ENCODE results near the gene GDPGP1.

GDPGP1 gene

DNA sequence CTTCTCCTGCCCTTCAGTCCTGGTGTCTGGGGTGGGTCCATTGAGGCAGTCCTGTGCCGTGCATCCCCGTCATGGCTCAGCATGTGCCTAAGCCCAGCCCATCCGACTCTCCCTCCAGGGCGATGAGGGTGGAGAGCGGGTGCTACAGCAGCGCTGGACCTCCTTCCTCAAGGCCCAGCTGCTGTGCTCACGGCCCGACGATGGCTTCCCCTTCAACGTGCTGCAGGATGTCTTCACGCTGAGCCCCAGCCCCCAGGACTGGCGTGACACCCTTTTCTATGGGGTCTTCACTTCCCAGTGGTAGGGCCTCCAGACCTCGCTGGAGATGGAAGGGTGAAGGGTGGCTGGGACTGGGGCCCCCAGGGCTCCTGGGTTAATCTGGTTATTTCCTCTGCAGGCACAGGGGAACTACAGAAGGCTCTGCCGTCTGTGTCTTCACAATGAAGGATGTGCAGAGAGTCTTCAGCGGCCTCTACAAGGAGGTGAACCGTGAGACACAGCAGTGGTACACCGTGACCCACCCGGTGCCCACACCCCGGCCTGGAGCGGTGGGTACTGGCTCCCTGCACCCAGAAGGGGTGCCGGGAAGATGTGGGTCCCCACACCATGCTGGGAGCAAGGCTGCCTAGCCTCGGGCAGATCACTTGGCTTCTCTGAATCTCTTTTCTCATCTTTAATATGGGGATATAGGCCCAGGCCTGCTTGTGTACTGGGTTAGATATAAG, 10.4 kb upstream of the GDPGP1 start:
- in situ Hi-C loops (cut with HindIII; ENCODE audit: low sequenced_read_pairs) = no loop called here

DNA sequence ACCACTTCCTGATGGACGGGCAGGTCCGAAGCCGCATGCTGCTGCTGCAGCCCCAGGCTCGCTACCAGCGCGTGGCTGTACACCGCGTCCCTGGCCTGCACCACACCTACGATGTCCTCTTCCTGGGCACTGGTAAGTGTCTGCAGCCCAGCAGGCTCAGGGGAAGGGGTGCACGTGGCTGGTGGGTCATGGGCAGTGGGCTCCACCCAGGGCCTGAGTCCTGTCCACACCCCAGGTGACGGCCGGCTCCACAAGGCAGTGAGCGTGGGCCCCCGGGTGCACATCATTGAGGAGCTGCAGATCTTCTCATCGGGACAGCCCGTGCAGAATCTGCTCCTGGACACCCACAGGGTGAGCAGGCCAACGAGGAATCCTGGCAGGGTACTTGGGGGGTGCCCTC, 9.0 kb upstream of the GDPGP1 start:
- in situ Hi-C loops (cut with HindIII; ENCODE audit: low sequenced_read_pairs) = no loop called here

GRCh38 chr15:90225504-90226234, 8.3 kb upstream of the GDPGP1 start:
- in situ Hi-C loops (cut with HindIII; ENCODE audit: low sequenced_read_pairs) = no loop called here

DNA sequence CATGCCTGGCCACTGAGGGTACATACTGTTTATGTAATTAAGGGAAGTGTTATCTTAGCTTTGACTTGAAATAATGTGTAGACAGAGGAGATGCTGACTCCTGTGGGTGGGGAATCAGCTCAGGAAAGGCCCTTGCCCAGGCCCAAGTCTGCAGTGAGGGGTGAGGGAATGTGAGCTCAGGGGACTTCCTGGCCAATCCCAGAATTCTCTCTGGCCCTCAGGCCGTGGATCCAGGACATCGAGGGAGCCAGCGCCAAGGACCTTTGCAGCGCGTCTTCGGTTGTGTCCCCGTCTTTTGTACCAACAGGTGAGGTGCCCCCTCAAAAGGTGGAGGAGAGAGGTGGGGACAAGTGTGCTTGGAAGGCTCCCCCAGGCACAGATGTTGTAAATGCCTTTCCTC, 6.7 kb upstream of the GDPGP1 start:
- in situ Hi-C loops (cut with HindIII; ENCODE audit: low sequenced_read_pairs) = no loop called here

DNA sequence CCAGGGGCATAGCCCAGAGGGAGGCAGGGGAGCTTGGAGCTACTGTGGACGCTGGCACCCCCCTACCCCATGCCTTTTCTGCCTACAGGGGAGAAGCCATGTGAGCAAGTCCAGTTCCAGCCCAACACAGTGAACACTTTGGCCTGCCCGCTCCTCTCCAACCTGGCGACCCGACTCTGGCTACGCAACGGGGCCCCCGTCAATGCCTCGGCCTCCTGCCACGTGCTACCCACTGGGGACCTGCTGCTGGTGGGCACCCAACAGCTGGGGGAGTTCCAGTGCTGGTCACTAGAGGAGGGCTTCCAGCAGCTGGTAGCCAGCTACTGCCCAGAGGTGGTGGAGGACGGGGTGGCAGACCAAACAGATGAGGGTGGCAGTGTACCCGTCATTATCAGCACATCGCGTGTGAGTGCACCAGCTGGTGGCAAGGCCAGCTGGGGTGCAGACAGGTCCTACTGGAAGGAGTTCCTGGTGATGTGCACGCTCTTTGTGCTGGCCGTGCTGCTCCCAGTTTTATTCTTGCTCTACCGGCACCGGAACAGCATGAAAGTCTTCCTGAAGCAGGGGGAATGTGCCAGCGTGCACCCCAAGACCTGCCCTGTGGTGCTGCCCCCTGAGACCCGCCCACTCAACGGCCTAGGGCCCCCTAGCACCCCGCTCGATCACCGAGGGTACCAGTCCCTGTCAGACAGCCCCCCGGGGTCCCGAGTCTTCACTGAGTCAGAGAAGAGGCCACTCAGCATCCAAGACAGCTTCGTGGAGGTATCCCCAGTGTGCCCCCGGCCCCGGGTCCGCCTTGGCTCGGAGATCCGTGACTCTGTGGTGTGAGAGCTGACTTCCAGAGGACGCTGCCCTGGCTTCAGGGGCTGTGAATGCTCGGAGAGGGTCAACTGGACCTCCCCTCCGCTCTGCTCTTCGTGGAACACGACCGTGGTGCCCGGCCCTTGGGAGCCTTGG, 5.9 kb upstream of the GDPGP1 start:
- in situ Hi-C loops (cut with HindIII; ENCODE audit: low sequenced_read_pairs) = no loop called here

GRCh38 chr15:90228960-90229359, 5.0 kb upstream of the GDPGP1 start:
- in situ Hi-C loops (cut with HindIII; ENCODE audit: low sequenced_read_pairs) = no loop called here

DNA sequence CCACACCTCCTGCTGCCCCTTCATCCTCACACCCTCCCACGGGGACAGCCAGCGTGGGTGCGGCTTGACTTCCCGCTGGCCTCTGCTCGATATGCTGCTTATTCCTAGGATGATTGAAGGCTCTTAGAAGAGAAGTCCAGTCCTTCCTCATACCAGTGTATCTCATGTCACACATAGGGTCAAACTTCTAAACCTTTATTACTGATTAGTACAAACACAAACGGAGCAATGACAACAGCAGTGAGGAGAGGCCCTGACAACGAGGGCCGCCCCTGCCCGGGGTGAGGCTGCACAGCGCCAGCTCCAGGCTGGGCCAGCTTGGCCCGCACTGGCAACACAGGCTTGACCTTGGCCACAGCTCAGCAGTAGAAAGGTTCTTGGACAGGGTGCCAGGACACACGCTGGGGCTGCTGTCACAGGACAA, 3.9 kb upstream of the GDPGP1 start:
- in situ Hi-C loops (cut with HindIII; ENCODE audit: low sequenced_read_pairs) = no loop called here

- in situ Hi-C loops (cut with HindIII; ENCODE audit: low sequenced_read_pairs) = no loop called here
Observed at GRCh38 chr15:90230610-90231009, 3.4 kb upstream of the GDPGP1 start.

GRCh38 chr15:90231028-90232017, 2.7 kb upstream of the GDPGP1 start:
- in situ Hi-C loops (cut with HindIII; ENCODE audit: low sequenced_read_pairs) = no loop called here

GRCh38 chr15:90232196-90232595, 1.8 kb upstream of the GDPGP1 start:
- in situ Hi-C loops (cut with HindIII; ENCODE audit: low sequenced_read_pairs) = no loop called here

DNA sequence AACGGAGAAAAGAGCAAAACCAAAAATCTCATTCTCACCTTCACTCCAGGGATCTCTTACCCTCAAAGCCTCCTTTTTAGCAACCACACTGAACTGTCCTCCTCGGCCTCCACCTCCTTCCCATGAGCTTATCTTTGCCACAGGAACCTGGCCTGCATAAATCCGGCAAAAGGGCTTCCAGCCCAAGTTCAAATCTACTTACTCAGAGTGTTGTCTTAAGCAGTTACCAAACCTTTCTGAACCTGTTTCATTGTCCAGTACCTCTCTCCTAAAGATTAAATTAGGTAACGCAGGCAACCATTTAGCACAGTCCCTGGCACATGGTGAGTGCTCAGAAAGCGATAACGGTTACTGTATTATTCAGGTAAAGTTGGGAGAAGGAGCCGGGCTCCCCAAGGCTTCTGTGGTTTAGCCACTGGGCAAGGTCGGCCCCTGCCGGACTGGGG, 1.0 kb upstream of the GDPGP1 start:
- in situ Hi-C loops (cut with HindIII; ENCODE audit: low sequenced_read_pairs) = no loop called here

DNA sequence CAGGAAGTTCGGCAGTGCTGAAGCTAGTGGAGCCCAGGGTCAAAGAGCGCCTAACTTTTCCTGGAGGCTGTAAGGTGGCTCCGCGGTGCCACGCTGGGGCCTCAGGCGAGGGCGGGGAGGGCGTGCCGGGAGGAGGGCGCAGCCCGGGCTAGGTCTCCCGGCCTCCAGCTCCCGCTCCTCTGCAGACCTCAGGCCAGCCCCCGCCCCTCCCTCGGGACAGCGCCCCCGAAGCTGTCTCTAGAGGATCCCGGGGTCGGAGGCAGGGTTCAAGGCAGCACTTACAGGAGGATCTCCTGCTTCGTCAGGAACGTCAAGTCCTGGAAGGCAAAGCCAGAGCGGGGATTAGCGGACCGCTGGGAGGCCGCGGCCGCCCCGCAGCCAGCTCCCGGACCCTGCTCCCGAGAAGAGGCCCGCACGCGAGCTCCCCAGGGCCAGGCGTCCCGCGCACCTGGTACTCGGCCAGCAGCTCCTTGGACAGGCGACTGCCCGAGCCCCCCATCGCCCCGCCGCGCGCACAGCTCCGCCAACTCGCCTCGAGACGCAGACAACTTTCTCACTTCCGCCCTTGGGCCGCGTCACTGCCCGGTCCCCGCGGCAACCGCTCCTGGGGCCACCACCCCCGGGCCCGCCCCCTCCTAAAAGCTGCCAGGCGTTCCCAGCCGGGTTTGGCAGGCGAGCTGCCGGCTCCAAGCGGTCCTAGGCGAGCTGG, 468 bp upstream of the GDPGP1 start, which contains the start of gene CIB1:
Gene CIB1, minus strand, starts transcription at position 555 of the 709 bp plus-strand sequence. Its CDS starts 56 bp downstream, at position 499.
- in situ Hi-C loops (cut with HindIII; ENCODE audit: low sequenced_read_pairs) = no loop called here

- in situ Hi-C loops (cut with HindIII; ENCODE audit: low sequenced_read_pairs) = no loop called here
Observed at GRCh38 chr15:90239371-90239770, 5.4 kb downstream of the GDPGP1 start.

- in situ Hi-C loops (cut with HindIII; ENCODE audit: low sequenced_read_pairs) = no loop called here
Observed at GRCh38 chr15:90240856-90241255, 6.8 kb downstream of the GDPGP1 start.

- in situ Hi-C loops (cut with HindIII; ENCODE audit: low sequenced_read_pairs) = no loop called here
Observed at GRCh38 chr15:90241343-90242192, 7.6 kb downstream of the GDPGP1 start.

DNA sequence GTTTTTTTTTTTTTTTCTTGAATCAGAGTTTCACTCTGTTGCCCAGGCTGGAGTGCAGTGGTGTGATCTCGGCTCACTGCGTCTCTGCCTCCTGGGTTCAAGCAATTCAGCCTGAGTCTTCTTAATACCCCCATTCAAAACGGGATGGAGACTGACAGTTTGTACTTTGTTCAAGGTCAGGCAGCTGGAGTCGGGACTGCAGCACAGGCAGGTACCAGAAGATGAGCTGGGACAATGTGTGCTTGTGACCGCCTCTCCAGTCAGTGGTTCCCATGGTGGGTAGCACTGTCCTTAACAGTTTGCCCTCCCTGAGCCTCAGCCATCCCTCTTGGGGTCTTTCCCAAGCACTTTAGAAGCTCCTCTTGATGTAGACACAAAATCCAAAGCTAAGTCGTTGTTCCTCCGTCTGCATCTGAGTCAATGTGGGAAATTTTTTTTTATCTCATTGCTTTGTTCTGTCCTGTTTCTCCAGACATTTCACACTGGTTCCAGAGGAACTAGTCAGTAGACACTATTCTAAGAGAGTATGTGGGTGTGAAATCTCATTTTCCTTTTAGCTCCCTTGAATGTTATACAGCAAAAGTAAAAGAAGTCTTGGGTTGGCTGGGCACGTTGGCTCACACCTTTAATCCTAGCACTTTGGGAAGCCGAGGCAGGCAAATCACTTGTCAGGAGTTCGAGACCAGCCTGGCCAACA, 10.1 kb downstream of the GDPGP1 start:
- in situ Hi-C loops (cut with HindIII; ENCODE audit: low sequenced_read_pairs) = no loop called here

- in situ Hi-C loops (cut with HindIII; ENCODE audit: low sequenced_read_pairs) = no loop called here
Observed at GRCh38 chr15:90248789-90249202, 14.8 kb downstream of the GDPGP1 start.
